Activated CD4-positive, CD25-positive, alpha-beta regulatory T cell treated with anti-CD3 and anti-CD28 coated beads, Interleukin-2, amount 50 U/mL, for 16 hours (primary cell): ENCODE results near the gene CAPN2.

Experiments used
- DNase-seq: peaks from one replicate; pipeline ENCODE4 v3.0.0-alpha.2; 2020; ENCODE audit warnings: low read depth, low spot score

Gene CAPN2

DNA sequence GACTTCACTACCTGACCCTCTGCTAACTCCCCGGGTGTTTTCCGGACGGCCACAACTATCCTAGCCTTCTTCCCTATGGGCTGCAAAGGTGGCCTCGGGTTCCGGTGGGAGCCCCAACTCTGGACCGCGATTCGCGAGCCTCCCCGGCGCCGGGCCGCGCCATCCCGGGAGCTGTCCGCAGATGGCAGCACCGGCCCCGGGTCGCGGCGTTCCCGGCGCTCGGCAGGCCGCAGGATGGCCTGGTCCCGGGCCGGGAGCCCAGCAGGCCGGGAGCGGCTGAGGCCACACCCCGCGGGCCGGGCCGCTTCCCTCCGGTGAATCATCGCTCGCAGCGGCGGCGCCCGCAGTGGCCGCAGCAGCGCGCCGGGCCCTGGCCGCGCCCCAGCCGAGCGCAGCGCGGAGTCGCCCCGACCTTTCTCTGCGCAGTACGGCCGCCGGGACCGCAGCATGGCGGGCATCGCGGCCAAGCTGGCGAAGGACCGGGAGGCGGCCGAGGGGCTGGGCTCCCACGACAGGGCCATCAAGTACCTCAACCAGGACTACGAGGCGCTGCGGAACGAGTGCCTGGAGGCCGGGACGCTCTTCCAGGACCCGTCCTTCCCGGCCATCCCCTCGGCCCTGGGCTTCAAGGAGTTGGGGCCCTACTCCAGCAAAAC lies at the start of gene CAPN2:
TSS of gene CAPN2 (plus strand) at position 346 of the 656 bp plus-strand sequence. CDS start at position 448, 102 bp downstream.
- DNase-seq: peak; percentile 16

DNA sequence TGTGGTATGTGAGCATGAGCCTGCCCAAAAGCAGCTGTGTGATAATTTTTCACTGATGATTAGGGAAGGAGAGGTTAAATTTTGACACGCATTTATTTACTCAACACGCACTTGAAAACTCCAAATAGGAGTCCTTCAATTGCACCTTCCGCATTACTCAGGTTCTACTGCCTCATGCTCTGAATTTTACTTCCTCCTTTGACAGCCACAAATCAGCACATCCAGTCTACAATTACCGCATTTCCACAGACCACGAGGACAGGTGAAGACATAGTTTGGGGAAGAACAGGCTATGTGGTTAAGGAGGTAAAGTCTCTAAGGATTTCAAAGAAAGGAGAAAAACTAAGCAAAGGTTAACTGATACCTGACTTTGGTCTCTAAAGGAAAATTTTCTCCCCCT lies 49.4 kb upstream of the CAPN2 start:
- no peak for DNase-seq

DNA sequence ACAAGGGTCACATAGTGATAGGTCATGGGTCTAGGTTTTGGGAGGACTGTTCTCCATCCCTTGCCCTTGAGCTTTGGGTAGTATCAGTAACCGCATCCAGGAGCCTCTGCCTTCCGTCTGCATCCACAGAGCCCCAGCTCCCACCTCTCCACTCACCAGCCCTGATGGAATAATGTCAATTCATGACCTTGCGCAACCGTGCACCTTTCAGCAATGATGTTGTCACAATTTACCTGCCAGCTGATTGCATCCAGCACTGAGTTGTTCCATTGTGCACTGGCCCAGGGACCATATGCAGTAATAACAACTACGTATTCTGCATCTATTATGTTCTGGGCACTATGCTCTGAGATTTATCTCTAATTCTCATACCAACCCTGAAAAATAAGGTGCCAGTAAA lies 48.2 kb upstream of the CAPN2 start:
- no peak for DNase-seq

DNA sequence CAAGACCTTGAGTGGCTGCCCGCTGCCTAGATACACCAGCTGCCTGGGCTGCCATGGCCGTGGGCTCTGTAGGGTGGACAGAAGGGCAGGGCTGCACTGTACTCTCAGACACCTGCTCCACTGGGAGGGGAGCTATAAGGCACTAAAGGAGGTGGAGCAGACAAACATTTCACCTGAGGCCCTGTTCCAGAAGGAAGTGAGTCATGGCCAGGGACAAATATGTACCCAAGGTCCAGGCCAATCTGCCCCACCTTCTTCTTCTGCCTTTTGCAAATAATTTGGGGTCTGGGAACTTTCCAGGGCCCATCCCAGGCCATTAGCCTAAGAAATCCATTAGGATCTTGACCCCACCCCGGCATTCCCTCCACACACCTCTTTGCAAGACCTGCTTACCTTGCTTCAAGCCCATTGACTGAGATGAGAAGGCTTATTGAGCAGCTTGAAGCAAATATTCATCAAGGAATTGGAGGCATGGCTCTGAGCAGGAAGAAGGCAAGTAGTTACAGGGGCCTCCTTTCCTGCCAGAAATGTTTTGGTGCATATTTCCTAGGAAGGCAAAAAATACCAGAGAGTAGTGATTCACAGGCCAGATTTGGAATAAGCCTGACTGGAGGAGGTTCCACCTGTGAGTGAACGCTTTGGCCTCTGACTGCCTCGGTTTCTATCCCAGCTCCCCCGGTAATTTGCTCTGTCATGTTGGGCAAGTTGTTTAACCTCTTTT lies 46.6 kb upstream of the CAPN2 start, which contains the start of gene CAPN8:
TSS of gene CAPN8 (minus strand) at position 110 of the 721 bp plus-strand sequence. CDS start at position 55, 55 bp downstream.
- no peak for DNase-seq

DNA sequence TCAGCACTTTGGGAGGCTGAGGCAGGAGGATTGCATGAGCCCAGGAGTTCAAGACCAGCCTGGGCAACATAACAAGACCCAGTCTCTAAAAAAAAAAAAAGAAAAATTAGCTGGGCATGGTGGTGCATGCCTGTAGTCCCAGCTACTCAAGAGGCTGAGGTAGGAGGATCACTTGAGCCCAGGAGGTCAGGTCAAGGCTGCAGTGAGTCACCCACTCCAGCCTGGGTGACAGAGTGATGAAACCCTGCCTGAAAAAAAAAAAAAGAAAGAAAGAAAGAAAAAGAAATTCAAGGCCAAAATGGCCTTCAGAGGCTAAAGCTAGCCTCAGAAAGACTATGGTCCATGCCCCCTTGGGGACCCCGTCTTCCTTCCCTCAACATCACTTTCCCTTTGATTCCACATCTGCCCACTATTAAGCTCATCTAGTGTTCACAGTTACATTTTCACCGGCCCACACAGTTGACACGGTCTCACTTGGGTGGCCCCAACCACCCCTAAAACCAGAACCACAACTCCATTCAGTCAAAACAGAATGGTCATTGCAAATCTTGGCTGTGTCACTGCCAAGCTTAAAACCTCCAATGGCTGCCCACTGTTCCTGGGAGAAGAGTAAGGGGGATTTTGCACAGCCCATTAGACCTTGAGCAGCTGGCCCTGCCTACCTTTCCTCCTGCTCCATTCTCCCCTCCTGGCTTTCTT lies 44.7 kb upstream of the CAPN2 start:
- no peak for DNase-seq

DNA sequence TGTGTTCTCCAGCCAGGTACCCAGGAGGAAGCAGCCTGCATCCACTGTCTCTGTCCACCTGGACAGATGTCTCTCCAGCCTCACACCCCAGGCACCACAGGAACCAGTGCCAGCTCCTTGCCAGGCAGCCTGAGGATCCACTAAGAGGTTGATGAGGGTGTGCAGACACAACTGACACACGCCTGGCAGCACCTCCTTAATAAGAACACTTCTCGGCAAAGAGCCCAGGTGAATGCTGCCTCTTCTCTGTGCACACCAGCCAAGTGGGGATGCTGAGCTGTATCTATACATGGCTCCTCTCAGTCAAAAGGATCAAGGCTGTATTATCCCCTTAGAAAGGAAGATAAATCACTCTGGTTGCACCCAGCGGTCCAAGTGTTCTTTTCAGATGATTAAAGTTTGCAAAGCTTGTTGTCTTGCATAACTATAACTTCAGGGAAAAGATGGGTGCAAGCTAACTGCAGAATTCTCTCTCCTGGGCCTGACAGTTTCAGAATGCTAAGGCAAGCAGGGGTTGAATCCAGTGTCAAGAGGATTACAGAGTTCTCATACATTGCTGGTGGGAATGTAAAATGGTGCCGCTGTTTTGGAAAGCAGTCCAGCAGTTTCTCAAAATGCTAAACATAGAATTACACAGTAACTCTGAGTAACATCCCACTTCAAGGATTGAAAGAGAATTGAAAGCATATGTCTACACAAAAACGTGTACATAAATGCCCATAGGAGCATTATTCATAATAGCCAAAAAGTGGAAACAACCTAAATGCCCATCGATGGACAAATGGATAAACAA lies 43.1 kb upstream of the CAPN2 start:
- DNase-seq: no peak

DNA sequence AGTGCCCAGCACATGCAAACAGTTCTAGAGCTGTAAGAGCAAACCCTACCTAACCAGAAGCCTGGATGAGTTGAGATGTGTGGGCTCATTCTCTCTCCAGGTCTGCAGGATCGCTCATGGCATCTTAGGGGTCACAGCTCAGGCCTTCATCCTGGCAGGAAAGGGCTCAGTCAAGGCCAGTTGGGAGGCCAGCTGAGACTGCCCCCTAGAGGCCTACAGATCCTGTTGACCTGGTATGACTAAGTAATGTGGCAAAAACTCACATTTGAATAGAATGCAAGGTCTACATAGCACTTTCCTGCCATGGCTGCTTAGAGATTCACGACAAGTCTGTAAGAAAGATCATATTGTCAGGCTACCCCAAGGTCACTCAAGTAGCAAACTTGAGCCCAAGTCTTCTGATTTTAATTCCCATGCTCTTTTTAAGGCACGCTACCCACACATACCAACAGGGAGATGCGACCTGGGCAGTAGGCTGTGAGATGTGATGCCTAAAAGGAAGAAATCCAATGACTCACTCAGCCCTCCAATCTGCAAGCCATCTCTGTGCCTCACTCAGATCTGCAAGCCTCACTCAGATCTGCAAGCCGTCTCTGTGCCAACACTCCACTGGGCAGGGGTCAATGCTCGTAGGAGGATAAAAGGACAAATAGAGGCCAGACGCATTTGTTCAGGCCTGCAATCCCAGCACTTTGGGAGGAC lies 41.7 kb upstream of the CAPN2 start:
- no peak for DNase-seq

DNA sequence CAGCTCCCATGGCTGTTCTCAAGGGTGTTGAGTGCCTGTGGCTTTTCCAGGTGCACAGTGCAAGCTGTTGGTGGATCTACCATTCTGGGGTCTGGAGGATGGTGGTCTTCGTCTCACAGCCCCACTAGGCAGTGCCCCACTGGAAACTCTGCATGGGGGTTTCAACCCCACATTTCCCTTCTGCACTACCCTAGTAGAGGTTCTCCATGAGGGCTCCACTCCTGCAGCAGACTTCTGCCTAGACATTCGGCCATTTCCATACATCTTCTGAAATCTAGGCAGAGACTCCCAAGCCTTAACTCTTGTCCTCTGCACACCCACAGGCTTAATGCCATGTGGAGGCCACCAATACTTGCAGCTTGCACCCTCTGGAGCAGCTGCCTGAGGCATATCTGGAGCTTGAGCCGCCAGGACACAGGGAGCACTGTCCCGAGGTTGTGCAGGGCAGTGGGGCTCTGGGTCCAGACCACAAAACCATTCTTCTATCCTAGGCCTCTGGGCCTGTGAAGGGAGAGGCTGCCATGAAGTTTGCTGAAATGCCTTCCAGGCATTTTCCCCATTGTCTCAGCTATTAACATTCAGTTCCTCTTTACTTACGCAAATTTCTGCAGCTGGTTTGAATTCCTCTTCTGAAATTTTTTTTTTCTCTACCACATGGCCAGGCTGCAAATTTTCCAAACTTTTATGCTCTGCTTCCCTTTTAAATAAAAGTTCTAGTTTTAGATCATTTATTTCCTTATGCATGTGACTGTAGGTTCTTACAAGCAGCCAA lies 38.0 kb upstream of the CAPN2 start:
- DNase-seq: no peak

DNA sequence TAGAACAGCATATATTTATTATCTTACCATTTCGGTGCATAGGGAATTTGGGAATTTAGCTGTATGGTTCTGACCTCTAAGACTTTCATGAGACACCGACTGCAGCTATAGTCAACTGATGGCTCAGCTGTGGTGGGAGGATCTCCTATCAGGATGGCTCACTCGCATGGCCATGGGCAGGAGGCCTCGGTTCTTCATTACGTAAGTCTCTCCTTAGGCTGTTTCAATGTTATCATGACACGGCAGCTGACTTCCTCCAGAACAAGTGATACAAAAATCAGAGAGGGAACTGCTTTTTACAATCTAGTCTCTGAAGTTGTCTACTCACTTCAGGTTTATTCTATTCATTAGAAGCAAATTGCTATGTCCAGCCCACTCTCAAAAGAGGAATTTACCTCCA lies 33.5 kb upstream of the CAPN2 start:
- DNase-seq: no peak

DNA sequence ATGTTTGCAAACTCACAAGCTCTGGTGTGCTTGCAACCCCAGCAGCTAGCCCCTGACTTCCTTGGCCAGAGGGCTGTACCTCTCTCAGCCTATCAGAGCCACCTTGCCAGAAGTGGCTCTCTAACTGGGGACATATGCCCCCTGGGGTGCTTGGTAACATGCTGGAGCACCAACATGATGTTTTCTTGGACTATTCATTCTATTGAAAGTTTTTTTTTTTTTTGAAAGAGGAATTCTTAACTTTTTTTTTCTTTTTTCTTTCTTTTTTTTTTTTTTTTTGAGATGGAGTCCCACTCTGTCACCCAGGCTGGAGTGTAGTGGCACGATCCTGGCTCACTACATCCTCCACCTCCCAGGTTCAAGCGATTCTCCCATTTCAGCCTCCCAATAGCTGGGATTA lies 32.2 kb upstream of the CAPN2 start:
- no peak for DNase-seq

DNA sequence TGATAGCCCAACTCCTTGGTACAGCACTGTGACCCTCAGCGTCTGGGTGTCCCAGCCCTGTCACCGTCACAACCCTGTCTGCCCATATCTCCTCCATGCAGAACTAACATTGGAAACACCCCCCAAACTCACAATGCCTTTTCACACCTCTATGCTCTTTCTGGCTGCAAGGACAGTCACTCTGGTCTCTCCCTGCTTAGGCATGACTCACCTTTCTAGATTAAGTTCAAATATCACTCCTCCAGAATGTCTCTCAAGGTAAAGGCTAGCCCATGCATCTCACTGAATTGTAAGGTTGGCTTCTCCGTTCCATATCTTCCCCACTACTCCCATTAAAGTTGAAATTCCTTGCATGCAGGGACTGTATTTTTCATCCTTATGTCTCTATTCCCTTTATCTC lies 29.8 kb upstream of the CAPN2 start:
- no peak for DNase-seq

DNA sequence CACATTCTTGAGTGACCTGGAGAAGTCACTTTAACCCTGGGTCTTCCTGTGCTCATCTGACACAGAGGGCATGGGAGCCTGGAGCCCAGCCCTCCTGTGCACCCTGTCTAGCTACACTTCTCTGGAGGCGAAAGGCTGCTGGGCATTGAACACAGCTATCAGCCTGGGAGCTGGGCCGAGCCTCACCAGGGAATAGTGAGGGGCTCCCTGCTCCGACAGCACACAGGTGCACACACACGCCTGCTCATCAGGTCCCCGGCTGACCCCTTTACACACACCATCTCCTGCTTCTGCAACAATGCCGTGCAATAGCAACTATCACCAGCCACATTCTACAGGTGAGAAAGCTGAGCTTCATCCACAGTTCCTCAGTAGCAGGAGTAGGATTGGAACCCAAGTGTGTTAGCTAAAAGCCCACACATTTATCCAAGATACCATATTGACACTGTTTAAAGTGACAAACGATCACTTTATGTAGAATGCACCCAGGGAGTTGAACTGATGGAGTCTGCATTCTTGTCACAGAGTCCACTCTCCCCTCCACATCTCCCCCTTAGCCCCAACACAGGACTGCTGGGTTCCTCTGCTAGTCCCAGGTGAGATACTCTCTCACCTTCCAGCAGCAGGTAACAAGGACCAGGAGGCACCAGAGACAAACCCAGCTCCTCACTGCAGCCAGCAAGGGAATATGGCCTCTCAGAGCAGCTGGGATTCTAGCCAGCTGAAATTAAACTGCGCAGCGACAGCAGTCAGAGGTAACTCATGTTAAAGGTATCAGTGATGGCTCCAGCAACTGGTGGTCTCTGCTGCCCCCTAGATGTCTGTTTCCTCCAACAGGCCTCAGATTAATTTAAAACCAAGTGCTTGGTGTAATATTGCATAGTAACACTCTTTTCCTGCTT lies 28.5 kb upstream of the CAPN2 start:
- DNase-seq: no peak

DNA sequence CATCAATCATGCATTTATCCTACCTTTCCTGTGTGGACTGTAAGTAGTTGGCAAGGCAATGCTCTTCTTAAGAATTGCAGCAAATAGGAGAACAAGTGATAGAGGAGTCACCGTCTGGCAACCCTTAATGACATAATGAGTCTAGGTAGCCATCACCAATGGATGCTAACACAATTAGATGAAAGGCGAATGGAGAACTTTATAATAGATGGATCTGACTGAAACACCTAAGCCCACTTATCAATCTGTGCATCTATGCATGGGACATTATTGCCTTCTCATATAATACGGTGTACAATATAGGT lies 27.9 kb upstream of the CAPN2 start:
- no peak for DNase-seq

DNA sequence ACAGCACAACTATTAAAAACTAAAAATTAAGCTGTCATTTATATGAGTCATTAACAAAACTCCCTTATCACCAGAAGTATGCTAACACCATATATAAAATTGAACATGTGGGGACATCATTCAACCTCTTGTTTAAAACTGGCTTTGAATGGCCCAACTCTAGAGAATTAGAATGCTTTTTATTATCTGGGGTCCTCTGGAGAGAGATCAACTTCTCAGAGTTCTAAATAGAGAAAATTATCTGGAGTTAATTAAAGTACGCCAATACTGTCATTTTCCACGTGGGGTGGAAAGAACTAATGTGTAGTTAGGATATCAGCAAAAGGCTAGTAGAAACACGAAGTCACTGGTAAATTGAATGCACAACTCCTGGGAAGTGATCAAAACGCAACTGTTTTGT lies 21.2 kb upstream of the CAPN2 start:
- DNase-seq: no peak

DNA sequence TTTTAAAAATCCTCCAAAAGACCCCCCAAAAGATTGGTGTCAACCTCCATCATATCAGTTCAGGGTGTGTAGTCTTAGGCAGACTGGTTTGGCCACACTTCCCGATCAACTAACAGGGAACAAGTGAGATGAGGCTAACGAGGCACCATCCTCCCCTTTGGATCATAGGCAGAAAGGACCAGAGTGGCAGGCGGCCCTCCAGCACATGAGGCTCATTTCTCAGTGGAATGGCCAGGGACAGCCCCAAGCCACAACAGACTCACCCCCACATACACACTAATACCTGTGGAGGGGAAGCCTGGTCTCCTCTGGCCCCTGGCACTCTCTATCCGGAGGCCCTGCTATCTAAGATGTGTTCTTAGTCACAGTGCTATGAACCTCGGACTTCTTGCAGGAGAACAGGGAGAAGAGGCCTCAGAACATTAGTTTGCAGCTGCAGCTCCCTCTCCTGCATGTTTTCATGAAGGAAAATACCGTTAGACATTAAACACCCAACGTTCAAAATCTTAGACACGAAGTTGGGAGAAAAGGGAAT lies 17.3 kb upstream of the CAPN2 start:
- DNase-seq: no peak

DNA sequence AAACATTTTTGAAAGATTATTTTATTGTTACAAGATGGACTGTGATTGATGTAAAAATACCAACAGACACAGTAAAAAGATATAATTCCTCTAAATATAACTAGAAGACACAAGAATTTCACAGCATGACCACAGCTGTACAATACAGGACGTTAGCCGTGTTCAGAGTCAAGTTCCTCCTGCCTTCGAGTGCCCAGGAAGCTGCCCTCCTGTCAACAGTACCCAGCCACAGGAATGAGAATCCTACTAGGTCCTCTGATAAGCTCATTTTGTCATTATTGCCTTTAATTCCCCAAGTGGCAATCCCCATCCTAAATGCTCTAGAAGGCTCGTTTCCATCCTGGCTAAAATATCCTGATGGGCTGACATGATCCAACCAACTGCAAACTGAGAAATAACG lies 16.4 kb upstream of the CAPN2 start:
- no peak for DNase-seq

DNA sequence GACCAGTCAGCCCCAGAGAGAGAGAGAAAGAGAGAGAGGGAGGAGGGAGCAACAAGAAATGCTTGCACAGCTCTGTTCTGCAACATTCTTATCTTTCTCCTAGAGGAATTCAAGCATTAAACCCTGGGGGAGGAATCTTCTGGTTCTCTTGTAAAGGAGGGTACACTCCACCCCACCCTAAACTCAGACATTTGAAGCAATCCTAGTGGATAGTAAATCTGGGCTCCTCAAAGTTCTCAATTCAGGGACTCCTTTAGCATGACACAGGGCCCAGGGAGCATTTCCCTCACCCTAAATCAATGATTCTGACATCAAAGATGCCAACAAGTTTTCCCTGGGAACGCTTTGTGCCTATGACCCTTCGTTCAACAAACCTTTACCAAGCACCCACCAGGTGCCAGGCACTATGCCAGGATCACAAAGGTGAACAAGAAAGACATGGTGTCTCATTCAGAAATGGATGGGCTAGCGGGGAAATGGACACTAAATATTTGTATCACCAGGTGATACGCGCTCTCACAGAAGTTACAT lies 11.9 kb upstream of the CAPN2 start:
- DNase-seq: no peak

DNA sequence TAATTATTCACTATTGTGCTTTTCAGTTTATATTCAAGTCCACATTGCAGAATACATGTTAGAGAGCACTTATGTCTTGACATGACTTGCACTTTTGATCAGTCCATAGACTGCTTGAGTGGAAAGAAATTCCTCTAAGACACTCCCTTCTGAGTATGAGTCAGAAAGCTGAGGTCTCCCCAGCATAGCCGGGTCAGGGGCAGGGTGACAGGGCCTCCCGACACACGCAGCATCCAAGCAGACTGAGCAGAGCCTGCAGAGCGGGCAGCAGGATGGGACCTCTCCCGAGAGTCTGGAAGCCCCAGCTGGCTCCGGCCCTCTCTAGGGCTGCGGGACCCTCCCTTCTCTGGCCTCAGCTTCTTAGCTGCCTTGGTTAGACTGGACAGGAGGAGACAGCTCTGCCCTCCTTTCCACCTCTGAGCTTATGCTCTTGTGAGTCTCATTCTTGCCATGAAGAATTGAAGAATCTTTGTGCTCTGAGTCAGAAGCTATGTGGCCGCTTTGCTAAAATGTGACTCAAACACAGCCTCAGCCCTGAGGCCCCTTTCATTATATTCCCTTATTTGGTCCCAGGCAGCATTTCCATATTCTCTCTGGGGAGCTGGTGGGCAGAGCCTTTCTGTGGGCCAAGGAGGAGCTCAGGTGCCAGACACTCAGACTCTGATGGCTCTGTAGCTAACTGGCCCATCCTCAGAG lies 11.2 kb upstream of the CAPN2 start:
- DNase-seq: no peak
